ENCODE results near the gene GPC2. TPM values are rescaled to one million over a fixed set of nuclear protein-coding genes. Genes with fewer than 3 reads are reported as not detected.

The GPC2 gene
- total and polyA plus RNA-seq, 5 donors from 2014 or later = 0.16 to 7.0 (median 0.25) TPM; not detected in 1

DNA sequence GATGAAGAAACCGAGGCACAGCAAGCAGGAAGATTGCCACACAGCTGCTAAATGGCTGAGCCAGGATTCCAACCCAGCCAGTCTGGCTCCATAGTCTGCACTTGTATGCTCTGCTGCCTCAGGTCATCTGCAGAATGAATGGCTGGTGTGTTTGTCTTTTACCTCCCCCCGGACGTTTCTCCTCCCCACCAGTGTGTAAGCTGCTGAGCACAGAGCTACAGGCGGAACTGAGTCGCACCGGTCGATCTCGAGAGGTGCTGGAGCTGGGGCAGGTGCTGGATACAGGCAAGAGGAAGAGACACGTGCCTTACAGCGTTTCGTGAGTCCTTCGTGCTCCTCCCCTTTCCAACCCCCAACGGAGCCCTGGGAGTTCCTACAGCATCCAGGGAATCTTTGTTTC is 55.1 kb downstream of the GPC2 start:
- DNase-seq (no peak), ATAC-seq (ENCODE audit: low read depth in 2 of 2) (no peak)
- no peaks in the 10 kb centered on the region for H3K9me3 ChIP-seq (ENCODE audit: control insufficient read depth in 2 of 2, low read length in 2 of 2)
- no peaks in the 10 kb centered on the region for H3K27me3 ChIP-seq (ENCODE audit: control insufficient read depth, insufficient read depth, low read length)
- no peak overlapping the region for H3K4me3 ChIP-seq (ENCODE audit: low read depth, low read length)
- Mint-ChIP-seq H3K27me3 (peaks cover 5% of the 10 kb centered on the region), H3K4me1 (peaks cover 0 to 54% (median 28%) of the 10 kb centered on the region in 4 donors), H3K9me3 (no peaks in the 10 kb centered on the region), H3K36me3 (no peaks in the 10 kb centered on the region), H3K27ac (no peak overlapping the region), H3K4me3 (peak overlapping the region in 1 of 4 donors; percentile 51)
- H3K4me1 ChIP-seq (ENCODE audit: control insufficient read depth, insufficient read depth, low read length, poor library complexity, severe bottlenecking) = peaks cover 45% of the 10 kb centered on the region
- no peak overlapping the region for H3K27ac ChIP-seq (ENCODE audit: insufficient read depth, low read length, poor library complexity, severe bottlenecking)
- peaks cover 5% of the 10 kb centered on the region for H3K36me3 ChIP-seq (ENCODE audit: control insufficient read depth, insufficient read depth, low read length)

DNA sequence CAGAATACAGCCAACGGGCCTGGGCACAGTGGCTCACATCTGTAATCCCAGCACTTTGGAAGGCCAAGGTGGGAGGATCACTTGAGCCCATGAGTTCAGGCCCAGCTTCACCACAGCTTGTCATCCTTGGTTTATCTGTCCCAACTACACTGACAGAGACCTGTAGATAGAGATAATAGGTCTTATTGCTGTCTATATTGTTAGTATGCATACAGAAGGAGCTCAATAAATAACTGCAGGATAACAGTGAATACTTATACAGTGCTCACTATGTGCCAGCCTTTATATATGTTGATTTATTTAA is 56.5 kb downstream of the GPC2 start:
- Mint-ChIP-seq H3K27me3 (peaks cover 5% of the 10 kb centered on the region), H3K9me3 (no peaks in the 10 kb centered on the region), H3K27ac (peak overlapping the region; percentile 97 to 100 (median 98)), H3K4me3 (peak overlapping the region; percentile 95 to 99 (median 98)), H3K36me3 (no peaks in the 10 kb centered on the region), H3K4me1 (peaks cover 0 to 46% (median 23%) of the 10 kb centered on the region in 4 donors)
- no peaks in the 10 kb centered on the region for H3K27me3 ChIP-seq (ENCODE audit: control insufficient read depth, insufficient read depth, low read length)
- peaks cover 5% of the 10 kb centered on the region for H3K36me3 ChIP-seq (ENCODE audit: control insufficient read depth, insufficient read depth, low read length)
- no peaks in the 10 kb centered on the region for H3K9me3 ChIP-seq (ENCODE audit: control insufficient read depth in 2 of 2, low read length in 2 of 2)
- no peak for DNase-seq
- peak overlapping the region; percentile 95 for H3K4me3 ChIP-seq (ENCODE audit: low read depth, low read length)
- peaks cover 37% of the 10 kb centered on the region for H3K4me1 ChIP-seq (ENCODE audit: control insufficient read depth, insufficient read depth, low read length, poor library complexity, severe bottlenecking)
- peak overlapping the region; percentile 95 for H3K27ac ChIP-seq (ENCODE audit: insufficient read depth, low read length, poor library complexity, severe bottlenecking)
- ATAC-seq (ENCODE audit: low read depth in 2 of 2) = no peak

DNA sequence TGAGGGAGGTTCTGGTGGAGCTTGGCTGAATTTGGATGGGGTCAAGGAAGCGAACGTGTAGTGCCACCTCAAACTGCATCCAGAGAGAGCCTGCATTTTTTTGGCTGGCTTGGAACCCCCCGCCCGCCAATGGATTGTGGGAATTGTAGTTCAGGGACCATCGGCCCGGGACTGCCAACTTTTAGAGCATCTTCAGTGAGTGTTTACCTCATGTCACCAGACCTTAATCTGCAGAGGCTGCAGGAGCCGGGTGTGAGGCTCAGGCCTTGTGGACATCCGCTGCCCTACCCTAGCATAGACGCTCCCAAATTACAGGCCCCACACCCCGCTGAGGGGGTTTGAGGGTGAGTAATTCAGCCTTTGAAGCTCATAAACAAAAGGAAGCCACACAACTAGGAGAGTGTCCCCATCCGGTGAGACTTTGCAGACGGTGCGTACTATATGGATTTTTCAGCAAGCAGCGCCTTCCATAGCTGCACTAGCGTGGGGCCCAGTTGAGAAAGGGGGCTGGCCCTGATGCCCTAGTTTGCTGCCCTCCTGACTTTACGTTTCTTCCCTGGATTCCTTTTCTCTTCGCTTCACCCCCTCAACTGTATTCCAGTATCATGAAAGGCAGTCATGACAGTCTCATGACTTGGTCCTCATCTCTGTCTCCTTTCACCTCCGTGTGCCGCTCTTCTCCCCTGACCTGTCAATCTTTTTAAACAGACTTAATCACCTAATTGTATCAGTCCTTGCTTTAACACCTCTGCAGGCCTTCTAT is 57.0 kb downstream of the GPC2 start:
- ATAC-seq (ENCODE audit: low read depth in 2 of 2) (peak; percentile 66 to 69), DNase-seq (peak; percentile 61 to 81 (median 76))
- Histone ChIP-seq H3K4me1 (ENCODE audit: control insufficient read depth, insufficient read depth, low read length, poor library complexity, severe bottlenecking) (peaks cover 33% of the 10 kb centered on the region), H3K27me3 (ENCODE audit: control insufficient read depth, insufficient read depth, low read length) (no peaks in the 10 kb centered on the region), H3K9me3 (ENCODE audit: control insufficient read depth in 2 of 2, low read length in 2 of 2) (no peaks in the 10 kb centered on the region), H3K36me3 (ENCODE audit: control insufficient read depth, insufficient read depth, low read length) (peaks cover 5% of the 10 kb centered on the region), H3K4me3 (ENCODE audit: low read depth, low read length) (peak overlapping the region; percentile 95), H3K27ac (ENCODE audit: insufficient read depth, low read length, poor library complexity, severe bottlenecking) (peak overlapping the region; percentile 95)
- Mint-ChIP-seq H3K36me3 (no peaks in the 10 kb centered on the region), H3K27me3 (peaks cover 5% of the 10 kb centered on the region), H3K27ac (peak overlapping the region; percentile 97 to 100 (median 98)), H3K4me1 (peaks cover 0 to 41% (median 21%) of the 10 kb centered on the region in 4 donors), H3K4me3 (peak overlapping the region; percentile 95 to 99 (median 98)), H3K9me3 (no peaks in the 10 kb centered on the region)

Other genes starting within 250 kb of the GPC2 start
- gene GJC3, start 247.8 kb downstream of the GPC2 start, total RNA-seq = 0.35 TPM
- 1 to 10 TPM in 3 of 4 donors, under 1 TPM in 1; 1.00 to 3.0 (median 1.5) TPM for gene GJC3, start 247.8 kb downstream of the GPC2 start, polyA plus RNA-seq
- gene AZGP1, start 201.3 kb downstream of the GPC2 start, total RNA-seq = not detected
- gene AZGP1, start 201.3 kb downstream of the GPC2 start, polyA plus RNA-seq = not detected
- gene ZKSCAN1, start 161.8 kb downstream of the GPC2 start, total RNA-seq = 57.8 TPM
- gene ZKSCAN1, start 161.8 kb downstream of the GPC2 start, polyA plus RNA-seq = 10 to 100 TPM; 21.6 to 27.7 (median 26.8) TPM
- 6.0 TPM for gene ZSCAN21, start 127.6 kb downstream of the GPC2 start, total RNA-seq
- 1 to 10 TPM; 5.1 to 9.8 (median 8.6) TPM for gene ZSCAN21, start 127.6 kb downstream of the GPC2 start, polyA plus RNA-seq
- gene ZNF3, start 95.7 kb downstream of the GPC2 start, total RNA-seq = 29.2 TPM
- 10 to 100 TPM; 13.4 to 27.6 (median 20.7) TPM for gene ZNF3, start 95.7 kb downstream of the GPC2 start, polyA plus RNA-seq
- 74.4 TPM for gene COPS6, start 88.4 kb downstream of the GPC2 start, total RNA-seq
- 100 to 1,000 TPM; 123 to 180 (median 144) TPM for gene COPS6, start 88.4 kb downstream of the GPC2 start, polyA plus RNA-seq
- gene MCM7, start 76.0 kb downstream of the GPC2 start, total RNA-seq = 82.0 TPM
- gene MCM7, start 76.0 kb downstream of the GPC2 start, polyA plus RNA-seq = 10 to 100 TPM; 31.2 to 45.2 (median 35.8) TPM
- gene AP4M1, start 75.7 kb downstream of the GPC2 start, total RNA-seq = 5.6 TPM
- gene AP4M1, start 75.7 kb downstream of the GPC2 start, polyA plus RNA-seq = 1 to 10 TPM; 2.6 to 6.4 (median 4.3) TPM
- 47.1 TPM for gene TAF6, start 58.0 kb downstream of the GPC2 start, total RNA-seq
- gene TAF6, start 58.0 kb downstream of the GPC2 start, polyA plus RNA-seq = 10 to 100 TPM; 17.9 to 24.5 (median 21.9) TPM
- gene CNPY4, start 57.7 kb downstream of the GPC2 start, total RNA-seq = 20.7 TPM
- 10 to 100 TPM; 14.1 to 20.6 (median 17.6) TPM for gene CNPY4, start 57.7 kb downstream of the GPC2 start, polyA plus RNA-seq
- 4.0 TPM for gene MBLAC1, start 50.4 kb downstream of the GPC2 start, total RNA-seq
- gene MBLAC1, start 50.4 kb downstream of the GPC2 start, polyA plus RNA-seq = 1 to 10 TPM; 1.6 to 3.8 (median 2.3) TPM
- 136 TPM for gene LAMTOR4, start 28.5 kb downstream of the GPC2 start, total RNA-seq
- gene LAMTOR4, start 28.5 kb downstream of the GPC2 start, polyA plus RNA-seq = 100 to 1,000 TPM; 450 to 474 (median 465) TPM
- gene TRAPPC14, start 18.7 kb downstream of the GPC2 start, total RNA-seq = 54.6 TPM
- gene TRAPPC14, start 18.7 kb downstream of the GPC2 start, polyA plus RNA-seq = 1 to 10 TPM; 2.3 to 4.3 (median 3.9) TPM
- 6.1 TPM for gene GAL3ST4, start 8.8 kb downstream of the GPC2 start, total RNA-seq
- 1 to 10 TPM; 2.6 to 7.7 (median 5.3) TPM for gene GAL3ST4, start 8.8 kb downstream of the GPC2 start, polyA plus RNA-seq
- gene STAG3, start 537 bp upstream of the GPC2 start, total RNA-seq = 6.2 TPM
- gene STAG3, start 537 bp upstream of the GPC2 start, polyA plus RNA-seq = 1 to 10 TPM in 1 of 4 donors, under 1 TPM in 3; 0.53 to 4.0 (median 0.77) TPM
- gene PVRIG, start 42.6 kb upstream of the GPC2 start, total RNA-seq = 46.3 TPM
- gene PVRIG, start 42.6 kb upstream of the GPC2 start, polyA plus RNA-seq = 100 to 1,000 TPM in 2 of 4 donors, 10 to 100 TPM in 2; 89.0 to 126 (median 97.6) TPM
- not detected for gene SPDYE3, start 130.3 kb upstream of the GPC2 start, total RNA-seq
- gene SPDYE3, start 130.3 kb upstream of the GPC2 start, polyA plus RNA-seq = 1 to 10 TPM; 4.5 to 7.2 (median 6.1) TPM
- gene PILRB, start 180.7 kb upstream of the GPC2 start, total RNA-seq = 88.0 TPM
- 1 to 10 TPM; 2.1 to 3.6 (median 2.5) TPM for gene PILRB, start 180.7 kb upstream of the GPC2 start, polyA plus RNA-seq
- gene PILRA, start 196.1 kb upstream of the GPC2 start, total RNA-seq = 13.2 TPM
- gene PILRA, start 196.1 kb upstream of the GPC2 start, polyA plus RNA-seq = under 1 TPM in 2 of 4 donors, not detected in 2; 0.17 to 0.39 TPM